ENCODE measurements around the gene CRELD2.

CRELD2 gene

GRCh38 chr22:49887064-49887451, 31.4 kb upstream of the CRELD2 start:
- in situ Hi-C loops (cut with HindIII; ENCODE audit: low sequenced_read_pairs), result no loop called here

GRCh38 chr22:49887702-49888101, 30.7 kb upstream of the CRELD2 start:
- in situ Hi-C loops (cut with HindIII; ENCODE audit: low sequenced_read_pairs), result no loop called here

GRCh38 chr22:49889071-49889470, 29.4 kb upstream of the CRELD2 start:
- in situ Hi-C loops (cut with HindIII; ENCODE audit: low sequenced_read_pairs), result no loop called here

- in situ Hi-C loops (cut with HindIII; ENCODE audit: low sequenced_read_pairs), result no loop called here
Observed at GRCh38 chr22:49892226-49892899, 26.1 kb upstream of the CRELD2 start.

DNA sequence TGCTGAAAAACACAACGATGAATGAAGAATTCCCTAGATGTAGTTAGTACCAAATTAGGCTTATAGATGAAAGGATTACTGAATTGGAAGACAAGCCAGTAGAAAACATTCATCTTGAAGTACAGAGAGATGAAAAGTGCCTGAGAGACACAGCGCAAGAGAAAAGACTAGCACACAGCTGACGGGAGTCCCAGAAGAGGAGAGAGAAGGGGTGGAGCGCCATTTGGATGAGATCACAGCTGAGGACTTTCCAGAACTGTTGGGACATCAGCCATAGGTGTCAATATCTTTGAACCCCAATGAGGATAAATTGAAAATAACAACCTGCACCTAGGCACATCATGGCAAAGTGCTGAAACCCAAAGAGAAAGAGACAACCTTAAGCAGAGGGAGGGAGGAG, 25.4 kb upstream of the CRELD2 start:
- in situ Hi-C loops (cut with HindIII; ENCODE audit: low sequenced_read_pairs), result no loop called here

DNA sequence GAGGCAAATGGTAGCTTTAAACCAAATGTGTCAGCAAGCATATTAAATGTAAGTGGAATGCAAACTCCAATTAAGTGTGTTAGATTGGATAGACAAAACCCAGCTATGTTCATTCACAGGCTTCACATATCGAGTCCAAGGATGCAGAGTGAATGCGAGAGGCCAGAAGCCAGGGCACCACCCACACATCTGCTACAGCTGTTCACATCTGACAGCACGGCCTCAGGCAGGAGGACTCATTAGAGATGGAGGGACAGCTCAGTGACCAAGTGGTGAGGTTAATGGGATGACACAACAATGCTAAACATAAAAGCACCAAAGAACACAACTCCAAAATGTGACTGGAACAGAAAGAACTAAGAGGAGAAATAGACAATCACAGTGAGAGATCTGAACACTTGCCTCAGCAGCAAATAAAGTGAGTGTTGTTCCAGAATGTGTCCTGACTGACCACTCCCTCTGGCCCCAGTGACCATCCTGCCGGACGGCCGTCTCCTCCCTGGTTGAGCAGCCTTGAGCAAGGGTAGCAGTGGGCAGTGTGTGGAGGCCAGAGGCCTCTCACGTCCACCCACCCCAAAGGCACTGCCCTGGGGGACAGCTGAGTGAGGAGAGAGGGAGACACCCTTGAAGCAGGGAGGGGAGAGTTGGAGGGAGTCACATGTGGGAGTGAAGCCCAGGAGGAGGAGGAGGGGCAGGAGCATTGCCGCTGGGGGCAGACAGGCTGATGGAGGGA, 23.9 kb upstream of the CRELD2 start:
- in situ Hi-C loops (cut with HindIII; ENCODE audit: low sequenced_read_pairs), result no loop called here

DNA sequence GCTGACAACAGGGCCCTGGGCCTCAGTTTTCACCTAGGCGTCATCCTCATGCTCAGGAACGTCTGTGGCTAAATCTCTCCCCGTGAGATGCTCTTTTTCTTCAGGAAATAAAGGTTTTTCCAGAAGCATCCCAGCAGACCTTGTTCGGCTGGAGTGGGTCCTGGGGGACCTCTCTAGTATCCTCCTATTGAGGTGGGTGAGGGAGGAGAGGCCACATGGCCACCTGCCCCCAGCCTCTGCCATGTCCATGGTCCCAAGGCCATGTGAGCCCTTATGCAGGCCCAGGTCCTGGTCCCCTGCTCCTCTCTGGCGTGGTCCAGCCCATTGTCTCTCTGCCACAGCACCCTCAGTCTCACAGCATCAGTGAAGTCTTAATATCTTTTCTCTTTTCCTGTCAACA, 22.2 kb upstream of the CRELD2 start:
- in situ Hi-C loops (cut with HindIII; ENCODE audit: low sequenced_read_pairs), result no loop called here

GRCh38 chr22:49897015-49897684, 21.3 kb upstream of the CRELD2 start:
- in situ Hi-C loops (cut with HindIII; ENCODE audit: low sequenced_read_pairs), result no loop called here

GRCh38 chr22:49899530-49899929, 18.9 kb upstream of the CRELD2 start:
- in situ Hi-C loops (cut with HindIII; ENCODE audit: low sequenced_read_pairs), result no loop called here

- in situ Hi-C loops (cut with HindIII; ENCODE audit: low sequenced_read_pairs), result no loop called here
Observed at GRCh38 chr22:49900441-49901230, 17.8 kb upstream of the CRELD2 start.

DNA sequence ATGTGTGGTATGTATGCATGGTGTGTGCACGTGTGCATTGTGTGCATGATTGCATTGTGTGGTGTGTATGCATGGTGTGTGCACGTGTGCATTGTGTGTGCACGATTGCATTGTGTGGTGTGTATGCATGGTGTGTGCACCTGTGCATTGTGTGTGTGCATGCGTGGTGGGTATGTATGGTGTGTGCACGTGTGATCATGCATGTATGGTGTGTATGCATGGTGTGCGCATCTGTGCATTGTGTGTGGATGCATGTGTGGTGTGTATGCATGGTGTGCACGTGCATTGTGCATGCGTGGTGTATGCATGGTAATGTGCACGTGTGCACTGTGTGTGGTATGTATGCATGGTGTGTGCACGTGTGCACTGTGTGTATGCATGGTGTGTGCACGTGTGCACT, 17.0 kb upstream of the CRELD2 start:
- in situ Hi-C loops (cut with HindIII; ENCODE audit: low sequenced_read_pairs), result no loop called here

GRCh38 chr22:49903322-49904039, 15.0 kb upstream of the CRELD2 start:
- in situ Hi-C loops (cut with HindIII; ENCODE audit: low sequenced_read_pairs), result no loop called here

GRCh38 chr22:49904040-49904369, 14.4 kb upstream of the CRELD2 start:
- in situ Hi-C loops (cut with HindIII; ENCODE audit: low sequenced_read_pairs), result no loop called here

DNA sequence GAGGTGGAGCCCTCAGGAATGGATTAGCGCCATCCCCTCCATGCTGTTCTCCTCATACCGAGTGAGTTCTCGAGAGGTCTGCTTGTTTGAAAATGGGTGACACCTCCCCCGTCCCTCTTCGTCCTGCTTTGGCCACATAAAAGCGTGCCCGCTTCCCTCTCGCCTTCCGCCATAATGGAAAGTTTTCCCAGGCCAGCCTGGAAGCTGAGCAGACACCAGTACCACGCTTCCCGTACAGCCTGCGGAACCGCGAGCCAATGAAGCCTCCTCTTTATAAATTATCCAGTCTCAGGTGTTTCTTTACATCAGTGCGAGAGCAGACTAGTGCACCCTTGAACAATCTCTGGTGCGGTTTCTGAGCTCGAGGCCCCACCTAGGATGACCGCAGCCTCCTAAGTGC, 13.0 kb upstream of the CRELD2 start:
- in situ Hi-C loops (cut with HindIII; ENCODE audit: low sequenced_read_pairs), result no loop called here

DNA sequence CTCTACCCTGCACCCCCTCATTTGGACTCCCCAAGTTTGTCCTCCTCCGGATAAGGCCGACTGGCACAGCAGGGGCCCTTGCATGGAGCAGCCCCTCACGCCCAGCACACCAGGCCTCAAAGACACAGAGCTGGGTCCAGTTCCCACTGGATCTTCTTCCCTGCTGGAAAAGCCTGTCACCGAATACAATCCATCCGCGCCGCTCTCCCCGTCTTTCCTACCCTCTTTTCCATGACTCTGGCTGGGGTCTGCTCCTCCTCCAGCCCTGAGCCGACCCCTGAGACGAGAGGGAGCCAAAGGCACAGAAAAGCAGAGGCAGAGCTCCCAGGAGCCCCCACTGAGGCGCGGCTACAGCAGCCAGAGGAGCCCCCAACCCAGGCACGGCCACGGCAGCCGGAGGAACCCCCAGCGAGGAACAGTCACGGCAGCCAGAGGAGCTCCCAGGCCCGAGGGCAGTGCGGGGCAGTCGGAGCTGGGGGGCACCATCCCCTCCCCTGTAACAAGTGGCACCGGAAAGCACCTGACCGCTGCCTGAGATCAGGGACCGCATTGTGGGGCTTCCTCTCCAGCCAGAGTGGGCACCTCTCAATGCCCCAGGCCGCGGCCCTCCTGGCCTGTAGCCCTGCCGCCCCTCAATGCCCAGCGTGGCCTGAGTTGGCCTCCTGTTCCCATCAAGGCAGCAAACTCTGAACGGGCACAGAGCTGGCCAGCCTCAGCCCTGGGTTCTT, 12.2 kb upstream of the CRELD2 start:
- in situ Hi-C loops (cut with HindIII; ENCODE audit: low sequenced_read_pairs), result no loop called here

DNA sequence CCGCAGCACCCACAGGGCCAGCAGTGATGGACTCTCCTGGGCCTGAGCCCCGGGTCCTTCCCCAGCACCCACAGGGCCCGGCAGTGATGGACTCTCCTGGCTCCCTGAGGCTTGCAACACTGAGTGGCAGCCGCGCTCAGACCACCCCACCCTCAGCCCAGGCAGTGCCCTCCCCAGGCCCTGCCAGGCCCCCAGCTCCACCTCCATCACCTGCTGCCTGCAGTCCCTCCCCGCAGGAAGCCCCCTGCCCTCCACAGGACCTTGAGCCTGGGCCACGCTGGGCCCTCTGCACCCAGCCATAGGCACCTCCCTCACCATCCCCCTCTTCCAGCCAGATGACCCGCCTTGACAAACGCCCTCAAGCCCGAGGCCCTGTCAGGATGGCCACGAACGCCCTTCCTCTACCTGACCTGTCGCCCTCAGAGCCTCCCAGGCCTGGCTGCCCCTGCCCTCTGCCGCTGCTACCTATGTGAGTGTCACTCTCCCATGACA, 11.6 kb upstream of the CRELD2 start:
- in situ Hi-C loops (cut with HindIII; ENCODE audit: low sequenced_read_pairs), result no loop called here

GRCh38 chr22:49907807-49908206, 10.6 kb upstream of the CRELD2 start:
- in situ Hi-C loops (cut with HindIII; ENCODE audit: low sequenced_read_pairs), result no loop called here

GRCh38 chr22:49909476-49910205, 8.8 kb upstream of the CRELD2 start:
- in situ Hi-C loops (cut with HindIII; ENCODE audit: low sequenced_read_pairs), result loop anchor here (10.0 kb wide), 1 partner anchor 115 kb away; no protein-coding TSS in a partner anchor
